Testis (tissue), 2 donors: ENCODE data around the gene CORO1C.

Experiments used
- POLR2A ChIP-seq: fragments of 450-650 bp; IDR thresholded peaks from one replicate; pipeline ENCODE4 v1.6.1; 2017; ENCODE audit warnings: antibody characterized with exemption, mild to moderate bottlenecking, moderate library complexity
- TF ChIP-seq, protein P1 (sequence below), 3 experiments: fragments of 450-650 bp in 2 of 3; fragments of 200-600 bp in 1 of 3; sonication (generic) in 1 of 3; IDR thresholded peaks; one replicate each; pipeline ENCODE4 v1.5.1; 2016 to 2019; ENCODE audit warnings: antibody characterized with exemption in 3 of 3, mild to moderate bottlenecking in 2 of 3, moderate library complexity in 1 of 3

DNA sequence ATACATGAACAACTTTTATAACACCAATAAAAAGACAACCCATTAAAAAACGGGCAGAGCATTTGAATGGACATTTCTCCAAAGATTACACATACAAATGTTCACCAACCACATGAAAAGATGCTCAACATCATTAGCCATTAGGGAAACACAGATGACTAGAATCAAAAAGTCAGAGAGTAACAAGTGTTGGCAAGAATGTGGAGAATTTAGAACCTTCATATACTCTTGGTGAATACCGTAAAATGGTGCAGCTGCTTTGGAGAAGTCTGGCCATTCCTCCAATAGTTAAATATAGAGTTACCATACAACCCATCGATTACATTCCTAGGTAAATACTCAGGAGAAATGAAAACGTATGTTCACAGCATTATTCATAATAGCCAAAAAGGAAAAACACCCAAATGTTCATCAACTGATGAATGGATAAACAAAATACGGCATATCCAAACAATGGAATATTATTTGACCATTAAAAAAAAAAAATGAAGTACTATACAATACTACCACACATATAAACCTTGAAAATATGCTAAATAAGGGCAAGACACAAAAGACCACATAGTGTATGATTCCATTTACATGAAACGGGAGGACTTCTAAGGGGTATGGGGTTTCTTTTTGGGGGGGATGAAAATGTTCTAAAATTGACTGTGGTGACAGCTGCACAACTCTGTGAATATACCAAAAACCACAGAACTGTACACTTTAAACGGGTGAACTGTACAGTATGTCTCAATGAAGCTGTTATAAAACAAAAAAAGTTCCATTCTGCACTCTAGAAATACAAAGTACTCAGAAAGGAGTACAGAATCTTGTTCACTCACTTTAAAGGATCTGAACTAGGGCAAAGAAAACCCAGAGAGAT, 3.2 kb downstream of the CORO1C start:
- TF ChIP-seq, protein P1, sequence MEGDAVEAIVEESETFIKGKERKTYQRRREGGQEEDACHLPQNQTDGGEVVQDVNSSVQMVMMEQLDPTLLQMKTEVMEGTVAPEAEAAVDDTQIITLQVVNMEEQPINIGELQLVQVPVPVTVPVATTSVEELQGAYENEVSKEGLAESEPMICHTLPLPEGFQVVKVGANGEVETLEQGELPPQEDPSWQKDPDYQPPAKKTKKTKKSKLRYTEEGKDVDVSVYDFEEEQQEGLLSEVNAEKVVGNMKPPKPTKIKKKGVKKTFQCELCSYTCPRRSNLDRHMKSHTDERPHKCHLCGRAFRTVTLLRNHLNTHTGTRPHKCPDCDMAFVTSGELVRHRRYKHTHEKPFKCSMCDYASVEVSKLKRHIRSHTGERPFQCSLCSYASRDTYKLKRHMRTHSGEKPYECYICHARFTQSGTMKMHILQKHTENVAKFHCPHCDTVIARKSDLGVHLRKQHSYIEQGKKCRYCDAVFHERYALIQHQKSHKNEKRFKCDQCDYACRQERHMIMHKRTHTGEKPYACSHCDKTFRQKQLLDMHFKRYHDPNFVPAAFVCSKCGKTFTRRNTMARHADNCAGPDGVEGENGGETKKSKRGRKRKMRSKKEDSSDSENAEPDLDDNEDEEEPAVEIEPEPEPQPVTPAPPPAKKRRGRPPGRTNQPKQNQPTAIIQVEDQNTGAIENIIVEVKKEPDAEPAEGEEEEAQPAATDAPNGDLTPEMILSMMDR (IDR thresholded peaks at IDR 0.05) = no peak
- no peak for TF ChIP-seq POLR2A
